Measurements from ENCODE around the gene SIRT2. TPM values are rescaled to one million over a fixed set of nuclear protein-coding genes. Genes with fewer than 3 reads are reported as not detected.

SIRT2 gene
- total and polyA plus RNA-seq, 2 of the 8 experiments (the other 6 are each of a cell fraction or from before 2014, with no cell fraction given), result 6.5 to 10.0 TPM

DNA sequence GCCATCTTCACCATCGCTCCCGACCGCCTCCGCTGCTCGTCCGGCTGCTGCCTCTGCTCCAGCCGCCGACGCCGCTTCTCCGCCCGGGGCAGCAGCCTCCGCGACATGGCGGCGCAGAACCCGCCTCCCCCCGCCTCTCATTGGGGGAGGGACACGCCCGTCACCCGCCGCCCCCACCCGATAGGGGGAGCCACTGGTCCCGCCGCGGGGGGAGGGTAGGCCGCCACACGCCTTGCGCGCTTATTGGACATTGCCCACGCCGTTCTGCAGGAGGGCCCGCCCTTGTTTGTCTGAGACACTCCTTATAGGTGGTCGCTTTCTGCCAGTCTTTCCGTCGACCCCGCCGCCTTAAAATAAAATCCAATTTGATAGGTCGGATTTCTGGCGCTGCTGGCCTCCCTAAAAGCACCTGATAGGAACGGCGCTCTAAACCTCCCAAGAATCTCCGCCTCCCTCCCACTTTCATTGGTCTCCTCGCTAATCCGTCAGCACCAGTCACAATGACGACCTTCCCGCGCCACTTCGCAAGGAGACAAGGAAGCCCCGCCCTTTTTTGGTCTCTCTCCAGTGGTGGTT, 49.5 kb downstream of the SIRT2 start, which contains the start of gene HNRNPL (continued):
- TF ChIP-seq, protein P1, sequence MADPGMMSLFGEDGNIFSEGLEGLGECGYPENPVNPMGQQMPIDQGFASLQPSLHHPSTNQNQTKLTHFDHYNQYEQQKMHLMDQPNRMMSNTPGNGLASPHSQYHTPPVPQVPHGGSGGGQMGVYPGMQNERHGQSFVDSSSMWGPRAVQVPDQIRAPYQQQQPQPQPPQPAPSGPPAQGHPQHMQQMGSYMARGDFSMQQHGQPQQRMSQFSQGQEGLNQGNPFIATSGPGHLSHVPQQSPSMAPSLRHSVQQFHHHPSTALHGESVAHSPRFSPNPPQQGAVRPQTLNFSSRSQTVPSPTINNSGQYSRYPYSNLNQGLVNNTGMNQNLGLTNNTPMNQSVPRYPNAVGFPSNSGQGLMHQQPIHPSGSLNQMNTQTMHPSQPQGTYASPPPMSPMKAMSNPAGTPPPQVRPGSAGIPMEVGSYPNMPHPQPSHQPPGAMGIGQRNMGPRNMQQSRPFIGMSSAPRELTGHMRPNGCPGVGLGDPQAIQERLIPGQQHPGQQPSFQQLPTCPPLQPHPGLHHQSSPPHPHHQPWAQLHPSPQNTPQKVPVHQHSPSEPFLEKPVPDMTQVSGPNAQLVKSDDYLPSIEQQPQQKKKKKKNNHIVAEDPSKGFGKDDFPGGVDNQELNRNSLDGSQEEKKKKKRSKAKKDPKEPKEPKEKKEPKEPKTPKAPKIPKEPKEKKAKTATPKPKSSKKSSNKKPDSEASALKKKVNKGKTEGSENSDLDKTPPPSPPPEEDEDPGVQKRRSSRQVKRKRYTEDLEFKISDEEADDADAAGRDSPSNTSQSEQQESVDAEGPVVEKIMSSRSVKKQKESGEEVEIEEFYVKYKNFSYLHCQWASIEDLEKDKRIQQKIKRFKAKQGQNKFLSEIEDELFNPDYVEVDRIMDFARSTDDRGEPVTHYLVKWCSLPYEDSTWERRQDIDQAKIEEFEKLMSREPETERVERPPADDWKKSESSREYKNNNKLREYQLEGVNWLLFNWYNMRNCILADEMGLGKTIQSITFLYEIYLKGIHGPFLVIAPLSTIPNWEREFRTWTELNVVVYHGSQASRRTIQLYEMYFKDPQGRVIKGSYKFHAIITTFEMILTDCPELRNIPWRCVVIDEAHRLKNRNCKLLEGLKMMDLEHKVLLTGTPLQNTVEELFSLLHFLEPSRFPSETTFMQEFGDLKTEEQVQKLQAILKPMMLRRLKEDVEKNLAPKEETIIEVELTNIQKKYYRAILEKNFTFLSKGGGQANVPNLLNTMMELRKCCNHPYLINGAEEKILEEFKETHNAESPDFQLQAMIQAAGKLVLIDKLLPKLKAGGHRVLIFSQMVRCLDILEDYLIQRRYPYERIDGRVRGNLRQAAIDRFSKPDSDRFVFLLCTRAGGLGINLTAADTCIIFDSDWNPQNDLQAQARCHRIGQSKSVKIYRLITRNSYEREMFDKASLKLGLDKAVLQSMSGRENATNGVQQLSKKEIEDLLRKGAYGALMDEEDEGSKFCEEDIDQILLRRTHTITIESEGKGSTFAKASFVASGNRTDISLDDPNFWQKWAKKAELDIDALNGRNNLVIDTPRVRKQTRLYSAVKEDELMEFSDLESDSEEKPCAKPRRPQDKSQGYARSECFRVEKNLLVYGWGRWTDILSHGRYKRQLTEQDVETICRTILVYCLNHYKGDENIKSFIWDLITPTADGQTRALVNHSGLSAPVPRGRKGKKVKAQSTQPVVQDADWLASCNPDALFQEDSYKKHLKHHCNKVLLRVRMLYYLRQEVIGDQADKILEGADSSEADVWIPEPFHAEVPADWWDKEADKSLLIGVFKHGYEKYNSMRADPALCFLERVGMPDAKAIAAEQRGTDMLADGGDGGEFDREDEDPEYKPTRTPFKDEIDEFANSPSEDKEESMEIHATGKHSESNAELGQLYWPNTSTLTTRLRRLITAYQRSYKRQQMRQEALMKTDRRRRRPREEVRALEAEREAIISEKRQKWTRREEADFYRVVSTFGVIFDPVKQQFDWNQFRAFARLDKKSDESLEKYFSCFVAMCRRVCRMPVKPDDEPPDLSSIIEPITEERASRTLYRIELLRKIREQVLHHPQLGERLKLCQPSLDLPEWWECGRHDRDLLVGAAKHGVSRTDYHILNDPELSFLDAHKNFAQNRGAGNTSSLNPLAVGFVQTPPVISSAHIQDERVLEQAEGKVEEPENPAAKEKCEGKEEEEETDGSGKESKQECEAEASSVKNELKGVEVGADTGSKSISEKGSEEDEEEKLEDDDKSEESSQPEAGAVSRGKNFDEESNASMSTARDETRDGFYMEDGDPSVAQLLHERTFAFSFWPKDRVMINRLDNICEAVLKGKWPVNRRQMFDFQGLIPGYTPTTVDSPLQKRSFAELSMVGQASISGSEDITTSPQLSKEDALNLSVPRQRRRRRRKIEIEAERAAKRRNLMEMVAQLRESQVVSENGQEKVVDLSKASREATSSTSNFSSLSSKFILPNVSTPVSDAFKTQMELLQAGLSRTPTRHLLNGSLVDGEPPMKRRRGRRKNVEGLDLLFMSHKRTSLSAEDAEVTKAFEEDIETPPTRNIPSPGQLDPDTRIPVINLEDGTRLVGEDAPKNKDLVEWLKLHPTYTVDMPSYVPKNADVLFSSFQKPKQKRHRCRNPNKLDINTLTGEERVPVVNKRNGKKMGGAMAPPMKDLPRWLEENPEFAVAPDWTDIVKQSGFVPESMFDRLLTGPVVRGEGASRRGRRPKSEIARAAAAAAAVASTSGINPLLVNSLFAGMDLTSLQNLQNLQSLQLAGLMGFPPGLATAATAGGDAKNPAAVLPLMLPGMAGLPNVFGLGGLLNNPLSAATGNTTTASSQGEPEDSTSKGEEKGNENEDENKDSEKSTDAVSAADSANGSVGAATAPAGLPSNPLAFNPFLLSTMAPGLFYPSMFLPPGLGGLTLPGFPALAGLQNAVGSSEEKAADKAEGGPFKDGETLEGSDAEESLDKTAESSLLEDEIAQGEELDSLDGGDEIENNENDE (IDR thresholded peaks at IDR 0.05; ENCODE audit: insufficient replicate concordance, low read length), result no peak
- TF ChIP-seq EP300 (IDR thresholded peaks at IDR 0.05; ENCODE audit: borderline replicate concordance in 1 of 2, low read depth in 2 of 2, low read length in 2 of 2) (no peak; a peak in 1 of 3 replicates), RAD21 (IDR thresholded peaks at IDR 0.05 in 1 of 2, conservative IDR thresholded peaks at IDR 0.05 in 1 of 2; ENCODE audit: low read depth in 2 of 2, low read length in 2 of 2) (no peak), TEAD4 (IDR thresholded peaks at IDR 0.05; ENCODE audit: low read depth, low read length) (0 out of 2 replicates have a peak, but pooled peaks have one; percentile 22), NANOG (IDR thresholded peaks at IDR 0.05; ENCODE audit: insufficient read depth, low read depth, low read length, poor library complexity, severe bottlenecking) (no peak), KDM4A (IDR thresholded peaks at IDR 0.05; ENCODE audit: low read depth, low read length, severe bottlenecking) (peak; percentile 55)
- TF ChIP-seq, protein P2, sequence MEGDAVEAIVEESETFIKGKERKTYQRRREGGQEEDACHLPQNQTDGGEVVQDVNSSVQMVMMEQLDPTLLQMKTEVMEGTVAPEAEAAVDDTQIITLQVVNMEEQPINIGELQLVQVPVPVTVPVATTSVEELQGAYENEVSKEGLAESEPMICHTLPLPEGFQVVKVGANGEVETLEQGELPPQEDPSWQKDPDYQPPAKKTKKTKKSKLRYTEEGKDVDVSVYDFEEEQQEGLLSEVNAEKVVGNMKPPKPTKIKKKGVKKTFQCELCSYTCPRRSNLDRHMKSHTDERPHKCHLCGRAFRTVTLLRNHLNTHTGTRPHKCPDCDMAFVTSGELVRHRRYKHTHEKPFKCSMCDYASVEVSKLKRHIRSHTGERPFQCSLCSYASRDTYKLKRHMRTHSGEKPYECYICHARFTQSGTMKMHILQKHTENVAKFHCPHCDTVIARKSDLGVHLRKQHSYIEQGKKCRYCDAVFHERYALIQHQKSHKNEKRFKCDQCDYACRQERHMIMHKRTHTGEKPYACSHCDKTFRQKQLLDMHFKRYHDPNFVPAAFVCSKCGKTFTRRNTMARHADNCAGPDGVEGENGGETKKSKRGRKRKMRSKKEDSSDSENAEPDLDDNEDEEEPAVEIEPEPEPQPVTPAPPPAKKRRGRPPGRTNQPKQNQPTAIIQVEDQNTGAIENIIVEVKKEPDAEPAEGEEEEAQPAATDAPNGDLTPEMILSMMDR (IDR thresholded peaks at IDR 0.05; ENCODE audit: control extremely low read depth in 1 of 3, insufficient read depth in 1 of 3, low read depth in 1 of 3, low read length in 3 of 3), result peak; percentile 26 to 48 (median 44)

Measured in H1 (cell line).